Activated B cell treated with CpG ODN at 0.5 μM for 24 hours (primary cell): ENCODE measurements around the gene RWDD1. TPM values are rescaled to one million over a fixed set of nuclear protein-coding genes. Genes with fewer than 3 reads are reported as not detected.

Experiments
- ATAC-seq: fragments of 200-7000 bp; cut with Tn5 transposase; one replicate; pipeline ENCODE4 v1.10.0; 2021; ENCODE audit warnings: low read depth, mild to moderate bottlenecking, moderate library complexity
- CTCF ChIA-PET: fragments of 350-600 bp; sonication (Branson Sonifier 250); formaldehyde crosslinking; loops from one replicate; lab custom pipeline; 2021; ENCODE audit warnings: antibody characterized with exemption; lab: Charles Lee
- POLR2A ChIA-PET: fragments of 350-600 bp; sonication (Branson Sonifier 250); formaldehyde crosslinking; loops from one replicate; lab custom pipeline; 2021; ENCODE audit warnings: antibody characterized with exemption; lab: Charles Lee
- DNase-seq: peaks from one replicate; pipeline ENCODE4 v3.0.0; 2022
- H3K27ac Mint-ChIP-seq: one replicate; pipeline ENCODE4 v1.8.0; 2020; ENCODE audit warnings: mixed read lengths
- H3K27me3 Mint-ChIP-seq: one replicate; pipeline ENCODE4 v1.8.0; 2021; ENCODE audit warnings: mixed read lengths
- H3K36me3 Mint-ChIP-seq: one replicate; pipeline ENCODE4 v1.8.0; 2021; ENCODE audit warnings: low read depth, mixed read lengths
- H3K4me1 Mint-ChIP-seq: one replicate; pipeline ENCODE4 v1.8.0; 2021; ENCODE audit warnings: mixed read lengths
- H3K4me3 Mint-ChIP-seq: one replicate; pipeline ENCODE4 v1.8.0; 2020; ENCODE audit warnings: mild to moderate bottlenecking, mixed read lengths
- H3K9me3 Mint-ChIP-seq: one replicate; pipeline ENCODE4 v1.8.0; 2020; ENCODE audit warnings: mixed read lengths
- CTCF ChIP-seq: fragments of 200-600 bp; IDR thresholded peaks from one replicate; pipeline ENCODE4 v1.8.0; 2022; ENCODE audit warnings: antibody characterized with exemption, mild to moderate bottlenecking
- intact Hi-C: fragments of 100-400 bp; cut with micrococcal nuclease; formaldehyde crosslinking; loops from one replicate; pipeline ENCODE4 v1.15.1; 2024
- total RNA-seq: library from RNA; stranded (reverse); gene quantifications from 2 replicates; pipeline ENCODE4 v1.2.3, GENCODE V29; 2022

RWDD1 gene
- total RNA-seq, 1 donor from 2014 or later, result 30.9 TPM

GRCh38 chr6:116533233-116533957, 37.9 kb upstream of the RWDD1 start:
- Mint-ChIP-seq H3K4me3 (no peak overlapping the region), H3K4me1 (peaks cover 8% of the 10 kb centered on the region), H3K27ac (no peak overlapping the region), H3K9me3 (no peaks in the 10 kb centered on the region), H3K27me3 (peaks cover 4% of the 10 kb centered on the region), H3K36me3 (no peaks in the 10 kb centered on the region)
- no peak for DNase-seq
- POLR2A ChIA-PET, result interaction anchor here (0.6 to 1.4 kb wide), 3 partner anchors 163 to 254 kb away, joined by 3 to 5 read pairs (median 3); partner anchors contain the start of genes DSE and TSPYL1
- CTCF ChIA-PET, result interaction anchor here (0.7 to 4.5 kb wide), 23 partner anchors 8 to 317 kb away, joined by 3 to 88 read pairs (median 5); no protein-coding TSS in a partner anchor
- ATAC-seq, result no peak
- no peak for TF ChIP-seq CTCF
- intact Hi-C loops, result no loop called here

- ChIA-PET CTCF (interaction anchor here (0.7 to 4.5 kb wide), 19 partner anchors 10 to 318 kb away, joined by 3 to 88 read pairs (median 6); partner anchors contain the start of gene TRAPPC3L), POLR2A (interaction anchor here (1.4 kb wide), 1 partner anchor 36 kb away, joined by 3 read pairs; the partner anchor contains the start of gene RWDD1)
- H3K9me3 Mint-ChIP-seq, result no peaks in the 10 kb centered on the region
- H3K27me3 Mint-ChIP-seq, result peaks cover 5% of the 10 kb centered on the region
- ATAC-seq, result no peak
- peaks cover 8% of the 10 kb centered on the region for H3K4me1 Mint-ChIP-seq
- intact Hi-C loops, result loop anchor here (5.0 kb wide), 1 partner anchor 432 kb away; no protein-coding TSS in a partner anchor
- TF ChIP-seq CTCF, result no peak
- H3K27ac Mint-ChIP-seq, result no peak overlapping the region
- no peak for DNase-seq
- no peak overlapping the region for H3K4me3 Mint-ChIP-seq
- no peaks in the 10 kb centered on the region for H3K36me3 Mint-ChIP-seq
Measured at GRCh38 chr6:116535109-116535508, 36.2 kb upstream of the RWDD1 start.

- Mint-ChIP-seq H3K4me1 (peaks cover 2% of the 10 kb centered on the region), H3K27ac (no peak overlapping the region), H3K36me3 (no peaks in the 10 kb centered on the region), H3K9me3 (no peaks in the 10 kb centered on the region), H3K4me3 (no peak overlapping the region), H3K27me3 (peaks cover 8% of the 10 kb centered on the region)
- POLR2A ChIA-PET, result no interaction called here
- TF ChIP-seq CTCF, result peak; percentile 80
- peak; percentile 53 for ATAC-seq
- intact Hi-C loops, result loop anchor here (1.0 to 5.0 kb wide), 6 partner anchors 25 to 431 kb away; no protein-coding TSS in a partner anchor
- no peak for DNase-seq
- CTCF ChIA-PET, result interaction anchor here (1.5 to 4.5 kb wide), 5 partner anchors 9 to 319 kb away, joined by 4 to 88 read pairs (median 15); partner anchors contain the start of gene TRAPPC3L
Measured at GRCh38 chr6:116536216-116536621, 35.1 kb upstream of the RWDD1 start.

- Mint-ChIP-seq H3K36me3 (no peaks in the 10 kb centered on the region), H3K27ac (no peak overlapping the region), H3K27me3 (peaks cover 18% of the 10 kb centered on the region), H3K9me3 (no peaks in the 10 kb centered on the region), H3K4me1 (no peaks in the 10 kb centered on the region), H3K4me3 (no peak overlapping the region)
- CTCF ChIA-PET, result interaction anchor here (1.0 to 7.1 kb wide), 3 partner anchors 19 to 326 kb away, joined by 3 to 37 read pairs (median 18); no protein-coding TSS in a partner anchor
- no peak for TF ChIP-seq CTCF
- intact Hi-C loops, result no loop called here
- POLR2A ChIA-PET, result no interaction called here
- DNase-seq (no peak), ATAC-seq (no peak)
Measured at GRCh38 chr6:116542426-116542825, 28.9 kb upstream of the RWDD1 start.

- DNase-seq (no peak), ATAC-seq (no peak)
- Mint-ChIP-seq H3K9me3 (no peaks in the 10 kb centered on the region), H3K4me1 (no peaks in the 10 kb centered on the region), H3K4me3 (no peak overlapping the region), H3K27ac (no peak overlapping the region), H3K27me3 (peaks cover 18% of the 10 kb centered on the region), H3K36me3 (no peaks in the 10 kb centered on the region)
- ChIA-PET POLR2A (no interaction called here), CTCF (interaction anchor here (2.8 to 7.1 kb wide), 2 partner anchors 18 to 255 kb away, joined by 18 to 37 read pairs; no protein-coding TSS in a partner anchor)
- TF ChIP-seq CTCF, result no peak
- intact Hi-C loops, result no loop called here
Measured at GRCh38 chr6:116543149-116543548, 28.2 kb upstream of the RWDD1 start.
